K562 (cell line): Measurements from ENCODE around the gene RFNG.

Source experiments
- CCAR2 ChIP-seq: fragments of 200-400 bp; formaldehyde crosslinking; IDR thresholded peaks from 2 replicates; pipeline ENCODE4 v1.6.1; 2017; ENCODE audit warnings: mild to moderate bottlenecking, low read depth, low read length
- CTCF ChIP-seq, 3 experiments: IDR thresholded peaks in 2 of 3; conservative IDR thresholded peaks in 1 of 3; 2 replicates each; pipeline ENCODE4 v1.5.1; 2011 to 2012; ENCODE audit warnings: low read length in 3 of 3, mild to moderate bottlenecking in 3 of 3, control low read depth in 2 of 3, improper control_type of control experiment in 1 of 3, inconsistent platforms in 1 of 3, low read depth in 1 of 3, mixed read lengths in 1 of 3, moderate library complexity in 1 of 3; ENCODE audit not compliant: insufficient read depth in 2 of 3
- ESRRB ChIP-seq: fragments of 250-450 bp; sonication (Bioruptor Pico); IDR thresholded peaks from 2 replicates; pipeline ENCODE4 v1.5.0; 2020; ENCODE audit warnings: mild to moderate bottlenecking, moderate library complexity, borderline replicate concordance
- GABPA ChIP-seq: fragments of 200-800 bp; sonication (Bioruptor generic); conservative IDR thresholded peaks from 2 replicates; pipeline ENCODE4 v1.6.1; 2016; ENCODE audit warnings: low read depth, missing genetic modification characterization, missing compliant biosample characterization
- MTA3 ChIP-seq: fragments of 450-650 bp; formaldehyde crosslinking; IDR thresholded peaks from 2 replicates; pipeline ENCODE4 v1.6.1; 2017; ENCODE audit warnings: mild to moderate bottlenecking, borderline replicate concordance
- POLR2A ChIP-seq: fragments of 450-650 bp; conservative IDR thresholded peaks from 2 replicates; pipeline ENCODE4 v1.6.1; 2016
- RFX5 ChIP-seq: IDR thresholded peaks from 2 replicates; pipeline ENCODE4 v1.6.1; 2011; ENCODE audit warnings: low read depth, mild to moderate bottlenecking, improper control_type of control experiment, low read length
- SAFB2 ChIP-seq: fragments of 200-400 bp; formaldehyde crosslinking; IDR thresholded peaks from 2 replicates; pipeline ENCODE4 v1.6.1; 2018; ENCODE audit warnings: borderline replicate concordance, low read length, low read depth, moderate library complexity; ENCODE audit not compliant: severe bottlenecking
- SMC3 ChIP-seq: conservative IDR thresholded peaks from 2 replicates; pipeline ENCODE4 v1.6.1; 2011; ENCODE audit warnings: low read depth, low read length, improper control_type of control experiment; ENCODE audit not compliant: insufficient read depth
- TEAD2 ChIP-seq: fragments of 450-650 bp; IDR thresholded peaks from 2 replicates; pipeline ENCODE4 v1.6.1; 2016; ENCODE audit warnings: missing genetic modification characterization, control low read depth, missing compliant biosample characterization
- ZBTB8A ChIP-seq: fragments of 450-650 bp; IDR thresholded peaks from 2 replicates; pipeline ENCODE4 v1.6.1; 2018; ENCODE audit warnings: mild to moderate bottlenecking, moderate library complexity; ENCODE audit not compliant: partially characterized antibody
- ZNF592 ChIP-seq: fragments of 450-650 bp; IDR thresholded peaks from 2 replicates; pipeline ENCODE4 v1.6.1; 2017; ENCODE audit warnings: antibody characterized with exemption, mild to moderate bottlenecking
- TF ChIP-seq, protein P1 (sequence below), 2 experiments: fragments of 450-650 bp; IDR thresholded peaks; 2 replicates each; pipeline ENCODE4 v1.6.1; 2018; ENCODE audit warnings: mild to moderate bottlenecking in 2 of 2, low read depth in 1 of 2; ENCODE audit not compliant: partially characterized antibody in 2 of 2

DNA sequence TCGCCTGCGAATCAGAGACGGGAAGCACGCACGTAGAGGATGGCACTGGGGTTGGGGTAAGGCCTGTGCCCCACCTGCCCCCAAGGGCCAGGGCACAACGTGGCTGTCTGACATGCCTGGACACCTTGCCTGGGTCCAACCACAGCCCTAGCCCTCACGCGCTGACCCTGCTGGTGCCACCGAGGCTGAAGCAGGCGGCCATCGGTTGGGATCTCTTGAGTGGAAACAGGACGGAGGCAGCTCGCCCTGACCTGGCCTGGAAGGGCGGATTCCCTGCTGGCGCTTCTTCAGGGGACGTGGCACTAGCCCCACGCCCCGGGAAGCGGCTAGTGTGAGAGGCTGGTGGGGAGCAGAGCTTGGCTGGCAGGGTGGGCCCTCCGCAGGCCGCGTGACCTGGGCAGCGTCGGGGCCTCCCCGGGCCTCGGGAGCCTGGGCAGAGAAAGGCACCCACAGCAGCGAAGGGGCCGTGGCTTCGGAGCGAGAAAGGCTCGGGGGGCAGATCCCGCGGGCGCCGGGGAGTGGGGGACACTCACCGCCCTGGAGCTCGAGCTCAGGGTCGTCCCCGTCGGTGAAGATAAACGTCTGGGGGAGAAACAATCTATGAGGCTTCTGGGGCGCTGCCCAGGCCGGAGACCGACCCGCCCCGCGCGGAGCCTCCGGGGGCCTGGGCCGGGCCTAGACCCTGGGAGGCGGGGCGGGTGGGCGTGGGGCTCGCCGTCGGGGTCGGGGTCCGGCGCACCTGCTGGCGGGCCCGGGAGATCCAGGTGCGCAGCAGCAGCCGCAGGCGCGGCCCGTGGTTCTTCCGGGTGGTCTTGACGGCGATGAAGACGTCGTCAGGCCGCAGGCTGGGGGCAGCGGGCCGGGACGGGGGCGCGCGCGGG is 610 bp downstream of the RFNG start:
- TF ChIP-seq, protein P1, sequence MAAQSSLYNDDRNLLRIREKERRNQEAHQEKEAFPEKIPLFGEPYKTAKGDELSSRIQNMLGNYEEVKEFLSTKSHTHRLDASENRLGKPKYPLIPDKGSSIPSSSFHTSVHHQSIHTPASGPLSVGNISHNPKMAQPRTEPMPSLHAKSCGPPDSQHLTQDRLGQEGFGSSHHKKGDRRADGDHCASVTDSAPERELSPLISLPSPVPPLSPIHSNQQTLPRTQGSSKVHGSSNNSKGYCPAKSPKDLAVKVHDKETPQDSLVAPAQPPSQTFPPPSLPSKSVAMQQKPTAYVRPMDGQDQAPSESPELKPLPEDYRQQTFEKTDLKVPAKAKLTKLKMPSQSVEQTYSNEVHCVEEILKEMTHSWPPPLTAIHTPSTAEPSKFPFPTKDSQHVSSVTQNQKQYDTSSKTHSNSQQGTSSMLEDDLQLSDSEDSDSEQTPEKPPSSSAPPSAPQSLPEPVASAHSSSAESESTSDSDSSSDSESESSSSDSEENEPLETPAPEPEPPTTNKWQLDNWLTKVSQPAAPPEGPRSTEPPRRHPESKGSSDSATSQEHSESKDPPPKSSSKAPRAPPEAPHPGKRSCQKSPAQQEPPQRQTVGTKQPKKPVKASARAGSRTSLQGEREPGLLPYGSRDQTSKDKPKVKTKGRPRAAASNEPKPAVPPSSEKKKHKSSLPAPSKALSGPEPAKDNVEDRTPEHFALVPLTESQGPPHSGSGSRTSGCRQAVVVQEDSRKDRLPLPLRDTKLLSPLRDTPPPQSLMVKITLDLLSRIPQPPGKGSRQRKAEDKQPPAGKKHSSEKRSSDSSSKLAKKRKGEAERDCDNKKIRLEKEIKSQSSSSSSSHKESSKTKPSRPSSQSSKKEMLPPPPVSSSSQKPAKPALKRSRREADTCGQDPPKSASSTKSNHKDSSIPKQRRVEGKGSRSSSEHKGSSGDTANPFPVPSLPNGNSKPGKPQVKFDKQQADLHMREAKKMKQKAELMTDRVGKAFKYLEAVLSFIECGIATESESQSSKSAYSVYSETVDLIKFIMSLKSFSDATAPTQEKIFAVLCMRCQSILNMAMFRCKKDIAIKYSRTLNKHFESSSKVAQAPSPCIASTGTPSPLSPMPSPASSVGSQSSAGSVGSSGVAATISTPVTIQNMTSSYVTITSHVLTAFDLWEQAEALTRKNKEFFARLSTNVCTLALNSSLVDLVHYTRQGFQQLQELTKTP (IDR thresholded peaks at IDR 0.05; ENCODE audit: low read depth in 1 of 2, partially characterized antibody in 2 of 2): no peak
- TF ChIP-seq CCAR2: no peak
- TF ChIP-seq TEAD2 (tag): no peak
- no peak for TF ChIP-seq ESRRB (CRISPR knock-in tag)
- TF ChIP-seq RFX5: no peak
- TF ChIP-seq ZNF592: no peak
- no peak for TF ChIP-seq SMC3
- TF ChIP-seq ZBTB8A: no peak
- no peak for TF ChIP-seq GABPA
- no peak for TF ChIP-seq CTCF (IDR thresholded peaks at IDR 0.05 in 2 of 3, conservative IDR thresholded peaks at IDR 0.05 in 1 of 3; ENCODE audit: insufficient read depth in 2 of 3, low read depth in 1 of 3, low read length in 3 of 3)
- no peak for TF ChIP-seq POLR2A
- no peak for TF ChIP-seq MTA3
- TF ChIP-seq SAFB2: no peak
